Sigmoid colon (tissue), 7 donors: ENCODE data around the gene BTNL9. TPM values are rescaled to one million over a fixed set of nuclear protein-coding genes. Genes with fewer than 3 reads are reported as not detected.

ENCODE experiments used
- DNase-seq: peaks from one replicate; pipeline ENCODE4 v3.0.0-alpha.2; 2019
- H3K27ac ChIP-seq, 4 donors: fragments of 200-600 bp; sonication (generic); one replicate each; pipeline ENCODE4 v1.5.1; 2016 to 2019; ENCODE audit warnings: mild to moderate bottlenecking in 1 of 4
- H3K27me3 ChIP-seq, 3 donors: fragments of 200-600 bp; sonication (generic); one replicate each; pipeline ENCODE4 v1.5.1; 2019; ENCODE audit warnings: mild to moderate bottlenecking in 1 of 3
- H3K36me3 ChIP-seq, 4 donors: fragments of 200-600 bp; sonication (generic); one replicate each; pipeline ENCODE4 v1.5.1; 2016 to 2019
- H3K4me1 ChIP-seq, 4 donors: fragments of 200-600 bp; sonication (generic); one replicate each; pipeline ENCODE4 v1.5.1; 2017 to 2019
- H3K4me3 ChIP-seq, 4 donors: fragments of 200-600 bp; sonication (generic); one replicate each; pipeline ENCODE4 v1.5.1; 2017 to 2019; ENCODE audit warnings: mild to moderate bottlenecking in 2 of 4, moderate library complexity in 1 of 4
- H3K9me3 ChIP-seq, 4 donors: fragments of 200-600 bp in 3 of 4; sonication (generic) in 3 of 4; one replicate each; pipeline versions ENCODE4 v1.5.1 to v1.6.1; 2013 to 2019
- EP300 ChIP-seq, 4 donors: sonication (generic); formaldehyde crosslinking; IDR thresholded peaks; one replicate each; pipeline ENCODE4 v1.6.1; 2017; ENCODE audit warnings: antibody characterized with exemption in 4 of 4
- POLR2A ChIP-seq, 2 donors: fragments of 450-650 bp; IDR thresholded peaks; one replicate each; pipeline ENCODE4 v1.6.1; 2016; ENCODE audit warnings: antibody characterized with exemption in 2 of 2, mild to moderate bottlenecking in 2 of 2, moderate library complexity in 2 of 2
- POLR2AphosphoS5 ChIP-seq, 4 donors: sonication (generic); formaldehyde crosslinking; IDR thresholded peaks; one replicate each; pipeline ENCODE4 v1.6.1; 2017; ENCODE audit warnings: antibody characterized with exemption in 4 of 4
- WGBS, 2 donors: extraction: QIAGEN DNeasy Blood & Tissue Kit; methylation state at CpG; one replicate each; pipeline ENCODE4 v1.1.7; 2013; 5-methylcytosine and 5-hydroxymethylcytosine counted together
- intact Hi-C: fragments of 100-400 bp; cut with DNase I; formaldehyde crosslinking; loops from one replicate; pipeline ENCODE4 v1.15.1; 2023
- polyA plus RNA-seq, 3 donors: library from polyadenylated mRNA; stranded (reverse); fragments of 200-250 nt; gene quantifications; one replicate each; pipeline ENCODE4 v1.2.3, GENCODE V29; 2013
- total RNA-seq, 4 donors: library from RNA; depleted of rRNA; stranded (reverse); fragments of >200 nt; gene quantifications; one replicate each; pipeline ENCODE4 v1.1.0, GENCODE V29; 2016
- TF ChIP-seq, protein P1 (sequence below), 4 experiments: fragments of 450-650 bp in 3 of 4; fragments of 200-600 bp in 1 of 4; IDR thresholded peaks; one replicate each; pipeline ENCODE4 v1.5.1; 2016 to 2019; ENCODE audit warnings: antibody characterized with exemption in 4 of 4, mild to moderate bottlenecking in 3 of 4, moderate library complexity in 2 of 4
- donor health status: healthy with polysubstance abuse.
- donor health status: Bipolar disorder and iron deficiency.
- donor health status: healthy.

BTNL9 gene
- total and polyA plus RNA-seq, 7 donors, result 0.46 to 34.9 (median 5.0) TPM

DNA sequence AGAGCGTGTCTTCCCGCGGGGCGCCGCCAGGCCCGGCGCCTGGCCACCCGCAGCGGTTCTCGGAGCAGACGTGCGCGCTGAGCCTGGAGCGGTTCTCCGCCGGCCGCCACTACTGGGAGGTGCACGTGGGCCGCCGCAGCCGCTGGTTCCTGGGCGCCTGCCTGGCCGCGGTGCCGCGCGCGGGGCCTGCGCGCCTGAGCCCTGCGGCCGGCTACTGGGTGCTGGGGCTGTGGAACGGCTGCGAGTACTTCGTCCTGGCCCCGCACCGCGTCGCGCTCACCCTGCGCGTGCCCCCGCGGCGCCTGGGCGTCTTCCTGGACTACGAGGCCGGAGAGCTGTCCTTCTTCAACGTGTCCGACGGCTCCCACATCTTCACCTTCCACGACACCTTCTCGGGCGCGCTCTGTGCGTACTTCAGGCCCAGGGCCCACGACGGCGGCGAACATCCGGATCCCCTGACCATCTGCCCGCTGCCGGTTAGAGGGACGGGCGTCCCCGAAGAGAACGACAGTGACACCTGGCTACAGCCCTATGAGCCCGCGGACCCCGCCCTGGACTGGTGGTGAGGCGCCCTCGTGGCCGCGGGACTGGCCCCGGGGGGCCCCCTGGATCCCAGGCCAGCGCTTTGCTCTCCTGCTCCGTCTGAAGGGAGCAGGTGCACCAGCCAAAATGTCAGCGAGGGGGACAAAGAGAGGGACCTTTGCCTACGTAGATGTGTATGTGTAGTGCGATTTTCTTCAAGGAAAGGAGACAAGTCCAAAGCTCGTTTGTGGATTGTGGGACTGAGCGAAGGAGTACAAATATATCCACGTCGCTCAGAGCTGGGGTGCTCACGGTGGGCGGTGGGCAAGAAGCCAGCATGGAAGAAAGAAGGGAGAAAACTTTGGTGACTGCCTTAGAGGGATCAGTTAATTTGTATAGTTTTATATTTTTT is 19.5 kb downstream of the BTNL9 start:
- no peaks in the 10 kb centered on the region for H3K9me3 ChIP-seq
- TF ChIP-seq EP300 (IDR thresholded peaks at IDR 0.05) (no peak), POLR2A (IDR thresholded peaks at IDR 0.05) (no peak), POLR2AphosphoS5 (IDR thresholded peaks at IDR 0.05) (no peak)
- TF ChIP-seq, protein P1, sequence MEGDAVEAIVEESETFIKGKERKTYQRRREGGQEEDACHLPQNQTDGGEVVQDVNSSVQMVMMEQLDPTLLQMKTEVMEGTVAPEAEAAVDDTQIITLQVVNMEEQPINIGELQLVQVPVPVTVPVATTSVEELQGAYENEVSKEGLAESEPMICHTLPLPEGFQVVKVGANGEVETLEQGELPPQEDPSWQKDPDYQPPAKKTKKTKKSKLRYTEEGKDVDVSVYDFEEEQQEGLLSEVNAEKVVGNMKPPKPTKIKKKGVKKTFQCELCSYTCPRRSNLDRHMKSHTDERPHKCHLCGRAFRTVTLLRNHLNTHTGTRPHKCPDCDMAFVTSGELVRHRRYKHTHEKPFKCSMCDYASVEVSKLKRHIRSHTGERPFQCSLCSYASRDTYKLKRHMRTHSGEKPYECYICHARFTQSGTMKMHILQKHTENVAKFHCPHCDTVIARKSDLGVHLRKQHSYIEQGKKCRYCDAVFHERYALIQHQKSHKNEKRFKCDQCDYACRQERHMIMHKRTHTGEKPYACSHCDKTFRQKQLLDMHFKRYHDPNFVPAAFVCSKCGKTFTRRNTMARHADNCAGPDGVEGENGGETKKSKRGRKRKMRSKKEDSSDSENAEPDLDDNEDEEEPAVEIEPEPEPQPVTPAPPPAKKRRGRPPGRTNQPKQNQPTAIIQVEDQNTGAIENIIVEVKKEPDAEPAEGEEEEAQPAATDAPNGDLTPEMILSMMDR (IDR thresholded peaks at IDR 0.05), result no peak
- no peak for DNase-seq
- no peak overlapping the region for H3K4me3 ChIP-seq
- no peak overlapping the region for H3K27ac ChIP-seq
- peaks cover 0 to 6% (median 2%) of the 10 kb centered on the region in 4 donors for H3K4me1 ChIP-seq
- intact Hi-C loops, result no loop called here
- no peaks in the 10 kb centered on the region for H3K36me3 ChIP-seq
- peaks cover 14 to 91% (median 53%) of the 10 kb centered on the region in 3 donors for H3K27me3 ChIP-seq
- WGBS, 2 donors, result 7 to 9% methylated on average over 86 of the region's 86 CpGs

DNA sequence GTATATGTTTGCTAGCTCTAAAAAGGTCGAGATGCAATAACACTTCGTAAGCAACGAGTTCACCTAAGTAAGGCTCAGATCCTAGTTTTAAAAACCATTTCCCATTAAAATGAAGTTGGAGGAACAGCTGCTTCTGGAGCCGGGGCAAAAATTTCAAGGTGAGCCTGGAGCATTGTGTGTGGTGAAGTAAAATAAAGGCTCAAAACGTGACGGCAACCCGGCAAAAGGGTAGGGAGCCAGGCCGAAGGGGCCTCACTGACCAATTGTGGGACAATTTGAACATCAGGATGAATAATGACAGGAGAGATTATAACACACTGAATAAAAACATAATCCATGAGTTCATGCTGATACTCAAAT is 20.1 kb downstream of the BTNL9 start:
- Histone ChIP-seq H3K4me1 (peaks cover 0 to 6% (median 2%) of the 10 kb centered on the region in 4 donors), H3K4me3 (no peak overlapping the region), H3K36me3 (no peaks in the 10 kb centered on the region), H3K27ac (no peak overlapping the region), H3K27me3 (peaks cover 14 to 90% (median 49%) of the 10 kb centered on the region in 3 donors), H3K9me3 (no peaks in the 10 kb centered on the region)
- no peak for DNase-seq
- 74 to 75% methylated on average over 8 of the region's 8 CpGs for WGBS, 2 donors
- TF ChIP-seq POLR2A (IDR thresholded peaks at IDR 0.05) (no peak), POLR2AphosphoS5 (IDR thresholded peaks at IDR 0.05) (no peak), EP300 (IDR thresholded peaks at IDR 0.05) (no peak)
- TF ChIP-seq, protein P1 (IDR thresholded peaks at IDR 0.05), result no peak
- intact Hi-C loops, result no loop called here

DNA sequence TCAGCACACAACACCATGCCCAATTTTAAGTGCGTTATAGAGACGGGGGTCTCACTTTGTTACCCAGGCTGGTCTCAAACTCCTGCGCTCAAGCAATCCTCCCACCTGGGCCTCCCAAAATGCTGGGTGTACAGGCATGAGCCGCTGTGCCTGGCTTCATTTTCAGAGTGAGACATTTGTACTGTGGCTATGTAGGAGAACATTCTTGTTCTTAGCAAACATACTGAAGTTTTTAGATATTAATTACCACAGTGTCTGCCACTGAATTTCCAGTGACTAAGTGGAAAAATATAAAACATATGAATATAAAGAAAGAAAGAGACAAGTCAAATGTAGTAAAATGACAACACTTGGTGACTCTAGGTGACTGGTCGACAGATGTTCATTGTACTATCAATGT is 20.9 kb downstream of the BTNL9 start:
- TF ChIP-seq POLR2AphosphoS5 (IDR thresholded peaks at IDR 0.05), result no peak
- TF ChIP-seq POLR2A (IDR thresholded peaks at IDR 0.05), result no peak
- no peak for TF ChIP-seq EP300 (IDR thresholded peaks at IDR 0.05)
- TF ChIP-seq, protein P1 (IDR thresholded peaks at IDR 0.05), result no peak
- intact Hi-C loops, result no loop called here
- peaks cover 0 to 6% (median 2%) of the 10 kb centered on the region in 4 donors for H3K4me1 ChIP-seq
- H3K36me3 ChIP-seq, result no peaks in the 10 kb centered on the region
- peaks cover 14 to 90% (median 49%) of the 10 kb centered on the region in 3 donors for H3K27me3 ChIP-seq
- no peaks in the 10 kb centered on the region for H3K9me3 ChIP-seq
- WGBS, 2 donors, result 90% methylated on average over 5 of the region's 5 CpGs
- no peak overlapping the region for H3K4me3 ChIP-seq
- no peak for DNase-seq
- no peak overlapping the region for H3K27ac ChIP-seq

DNA sequence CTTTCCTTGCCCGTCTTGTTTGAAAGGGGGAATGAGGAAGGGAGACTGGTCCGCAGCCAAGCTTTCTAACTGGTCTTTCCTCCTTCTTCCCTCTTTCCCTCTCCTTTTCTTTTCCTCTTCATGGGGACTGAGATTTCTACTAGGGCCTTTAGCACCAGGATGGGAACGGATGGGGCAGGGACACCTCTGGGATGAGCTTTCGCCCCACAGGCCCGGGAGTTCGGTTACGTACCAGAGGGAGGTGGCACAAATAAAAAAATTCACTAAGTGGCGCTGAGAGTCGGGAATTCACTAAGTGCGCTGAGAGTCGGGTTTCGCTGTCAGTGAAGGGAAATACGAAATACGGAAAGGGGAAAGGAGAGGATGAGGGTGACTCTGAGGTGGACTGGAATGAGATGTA is 21.6 kb downstream of the BTNL9 start:
- intact Hi-C loops, result no loop called here

More for the DNA sequence above, 21.6 kb downstream of the BTNL9 start:
- TF ChIP-seq POLR2A (IDR thresholded peaks at IDR 0.05), result no peak
- no peak for TF ChIP-seq POLR2AphosphoS5 (IDR thresholded peaks at IDR 0.05)
- TF ChIP-seq, protein P1 (IDR thresholded peaks at IDR 0.05), result no peak
- no peak for TF ChIP-seq EP300 (IDR thresholded peaks at IDR 0.05)
- no peak overlapping the region for H3K27ac ChIP-seq
- H3K4me3 ChIP-seq, result no peak overlapping the region
- H3K27me3 ChIP-seq, result peaks cover 14 to 86% (median 41%) of the 10 kb centered on the region in 3 donors
- H3K4me1 ChIP-seq, result peaks cover 0 to 6% (median 2%) of the 10 kb centered on the region in 4 donors
- 63 to 74% methylated on average over 14 of the region's 14 CpGs for WGBS, 2 donors
- H3K9me3 ChIP-seq, result no peaks in the 10 kb centered on the region
- no peaks in the 10 kb centered on the region for H3K36me3 ChIP-seq
- DNase-seq, result no peak
